B cell (primary cell): Measurements from ENCODE around the gene ZFYVE16.
"Not testable (repeated sequence)": the region's sequence is repeated elsewhere in the genome, so short reads cannot be mapped to it uniquely, and the experiment has no call there.

Source experiments
- CTCF ChIP-seq: fragments of 200-600 bp; IDR thresholded peaks from one replicate; pipeline ENCODE4 v1.8.0; 2022; ENCODE audit warnings: antibody characterized with exemption, mild to moderate bottlenecking
- EZH2 ChIP-seq: IDR thresholded peaks from 2 replicates; pipeline ENCODE4 v1.6.1; 2012; ENCODE audit warnings: borderline replicate concordance, low read depth, mild to moderate bottlenecking, moderate library complexity, low read length; ENCODE audit not compliant: insufficient read depth, poor library complexity, severe bottlenecking

GRCh38 chr5:80400368-80400767 is 7.5 kb upstream of the ZFYVE16 start:
- TF ChIP-seq CTCF, EZH2: not testable (repeated sequence)
